Fibroblast of lung (primary cell): ENCODE data around the gene KCNJ10. TPM values are rescaled to one million over a fixed set of nuclear protein-coding genes. Genes with fewer than 3 reads are reported as not detected.

ENCODE experiments used
- DNase-seq, 2 donors: peaks; one replicate each; pipeline versions ENCODE4 v3.0.0 to v3.0.0-alpha.2; 2010; ENCODE audit warnings: low read depth in 2 of 2
- H2AFZ ChIP-seq: 2 replicates; pipeline ENCODE4 v1.5.1; 2012; ENCODE audit warnings: low read length, control low read depth, inconsistent platforms
- H3K27ac ChIP-seq: 2 replicates; pipeline ENCODE4 v1.5.1; 2011; ENCODE audit warnings: low read length, control low read depth; ENCODE audit not compliant: insufficient read depth
- H3K27me3 ChIP-seq: 2 replicates; pipeline ENCODE4 v1.5.1; 2011; ENCODE audit warnings: mild to moderate bottlenecking, low read length; ENCODE audit not compliant: control insufficient read depth, insufficient read depth
- H3K36me3 ChIP-seq: 2 replicates; pipeline ENCODE4 v1.5.1; 2011; ENCODE audit warnings: low read length; ENCODE audit not compliant: control insufficient read depth, insufficient read depth
- H3K4me1 ChIP-seq: 2 replicates; pipeline ENCODE4 v1.5.1; 2011; ENCODE audit warnings: low read length; ENCODE audit not compliant: control insufficient read depth, insufficient read depth; ENCODE audit errors: extremely low read depth
- H3K4me2 ChIP-seq: 2 replicates; pipeline ENCODE4 v1.5.1; 2011; ENCODE audit warnings: low read length, control low read depth; ENCODE audit not compliant: insufficient read depth; ENCODE audit errors: extremely low read depth
- H3K4me3 ChIP-seq, 4 experiments: fragments of 200-600 bp in 1 of 4; sonication (generic) in 1 of 4; replicated peaks in 1 of 4; 2 replicates each; pipeline ENCODE4 v1.5.1; 2011 to 2016; ENCODE audit warnings: low read length in 4 of 4, low read depth in 3 of 4, mild to moderate bottlenecking in 3 of 4, control low read depth in 2 of 4, inconsistent platforms in 1 of 4, mixed read lengths in 1 of 4; ENCODE audit not compliant: insufficient read depth in 1 of 4; ENCODE audit errors: control extremely low read depth in 1 of 4
- H3K79me2 ChIP-seq: 2 replicates; pipeline ENCODE4 v1.5.1; 2012; ENCODE audit warnings: mild to moderate bottlenecking, low read length, inconsistent platforms; ENCODE audit not compliant: control insufficient read depth, insufficient read depth
- H3K9ac ChIP-seq: 2 replicates; pipeline ENCODE4 v1.5.1; 2011; ENCODE audit warnings: mild to moderate bottlenecking, low read length, control low read depth; ENCODE audit not compliant: insufficient read depth
- H3K9me3 ChIP-seq: 2 replicates; pipeline ENCODE4 v1.5.1; 2012; ENCODE audit warnings: low read depth, low read length; ENCODE audit not compliant: control insufficient read depth, insufficient read depth
- H4K20me1 ChIP-seq: 2 replicates; pipeline ENCODE4 v1.5.1; 2011; ENCODE audit warnings: low read length; ENCODE audit not compliant: control insufficient read depth, insufficient read depth; ENCODE audit errors: extremely low read depth
- CTCF ChIP-seq, 2 donors: IDR thresholded peaks in 1 of 2; conservative IDR thresholded peaks in 1 of 2; 1 replicate in 1 of 2; 2 replicates in 1 of 2; pipeline ENCODE4 v1.5.1; 2011 to 2012; ENCODE audit warnings: low read length in 2 of 2, control low read depth in 1 of 2, inconsistent platforms in 1 of 2, low read depth in 1 of 2, mild to moderate bottlenecking in 1 of 2
- EZH2 ChIP-seq: IDR thresholded peaks from 2 replicates; pipeline ENCODE4 v1.5.1; 2012; ENCODE audit warnings: low read length, control low read depth, mild to moderate bottlenecking; ENCODE audit errors: missing control alignments
- polyA plus RNA-seq, 2 donors: library from polyadenylated mRNA; depleted of rRNA in 1 of 2; stranded (reverse) in 1 of 2; unstranded in 1 of 2; fragments of >200 nt; gene quantifications; 2 replicates each; pipeline ENCODE4 v1.2.1, GENCODE V29; 2011 to 2012; ENCODE audit warnings: missing spikeins in 1 of 2
- total RNA-seq: library from RNA; depleted of rRNA; stranded (reverse); fragments of >200 nt; gene quantifications from 2 replicates; pipeline ENCODE4 v1.2.1, GENCODE V29; 2014

KCNJ10 gene
- total and polyA plus RNA-seq, 2 donors (not counting 1 experiment from before 2014, with no cell fraction given): not detected

- Histone ChIP-seq H3K4me1 (no peaks in the 10 kb centered on the region), H4K20me1 (no peaks in the 10 kb centered on the region), H3K4me3 (no peak overlapping the region), H3K9ac (no peak overlapping the region), H2AFZ (no peak overlapping the region), H3K36me3 (no peaks in the 10 kb centered on the region), H3K27me3 (no peaks in the 10 kb centered on the region), H3K27ac (no peak overlapping the region), H3K79me2 (no peaks in the 10 kb centered on the region), H3K4me2 (no peak overlapping the region), H3K9me3 (no peaks in the 10 kb centered on the region)
- no peak for TF ChIP-seq CTCF (conservative IDR thresholded peaks at IDR 0.05 in 1 of 2, IDR thresholded peaks at IDR 0.05 in 1 of 2; ENCODE audit: low read depth in 1 of 2, low read length in 2 of 2)
- TF ChIP-seq EZH2: no peak
- DNase-seq: no peak
Measured at GRCh38 chr1:160009081-160009480, 60.9 kb downstream of the KCNJ10 start.

GRCh38 chr1:160007577-160008200 lies 62.3 kb downstream of the KCNJ10 start:
- Histone ChIP-seq H3K4me2 (no peak overlapping the region), H3K27ac (no peak overlapping the region), H3K27me3 (no peaks in the 10 kb centered on the region), H3K4me3 (no peak overlapping the region), H2AFZ (no peak overlapping the region), H3K79me2 (no peaks in the 10 kb centered on the region), H3K4me1 (no peaks in the 10 kb centered on the region), H3K9ac (no peak overlapping the region), H4K20me1 (no peaks in the 10 kb centered on the region), H3K36me3 (no peaks in the 10 kb centered on the region), H3K9me3 (no peaks in the 10 kb centered on the region)
- TF ChIP-seq CTCF (conservative IDR thresholded peaks at IDR 0.05 in 1 of 2, IDR thresholded peaks at IDR 0.05 in 1 of 2; ENCODE audit: low read depth in 1 of 2, low read length in 2 of 2) (peak; percentile 36 to 61), EZH2 (no peak)
- peak; percentile 15 to 43 for DNase-seq

- H3K9me3 ChIP-seq: no peaks in the 10 kb centered on the region
- no peaks in the 10 kb centered on the region for H3K79me2 ChIP-seq
- H4K20me1 ChIP-seq: no peaks in the 10 kb centered on the region
- H3K36me3 ChIP-seq: no peaks in the 10 kb centered on the region
- no peaks in the 10 kb centered on the region for H3K4me1 ChIP-seq
- H3K27ac ChIP-seq: no peak overlapping the region
- no peak overlapping the region for H2AFZ ChIP-seq
- DNase-seq: peak; percentile 49 to 62
- peak; percentile 84 to 98 for TF ChIP-seq CTCF (conservative IDR thresholded peaks at IDR 0.05 in 1 of 2, IDR thresholded peaks at IDR 0.05 in 1 of 2; ENCODE audit: low read depth in 1 of 2, low read length in 2 of 2)
- TF ChIP-seq EZH2: no peak
- H3K9ac ChIP-seq: no peak overlapping the region
- no peaks in the 10 kb centered on the region for H3K27me3 ChIP-seq
- H3K4me3 ChIP-seq: no peak overlapping the region
- no peak overlapping the region for H3K4me2 ChIP-seq
Measured at GRCh38 chr1:160006312-160006940, 63.5 kb downstream of the KCNJ10 start.
